Astrocyte (in vitro differentiated cells and primary cell): ENCODE data around the gene STARD8.

ENCODE experiments used
- CTCF ChIP-seq: IDR thresholded peaks from 2 replicates; pipeline ENCODE4 v1.5.1; 2011; ENCODE audit warnings: low read depth, mild to moderate bottlenecking, inconsistent platforms, low read length, moderate library complexity; ENCODE audit not compliant: insufficient read depth
- EZH2 ChIP-seq: IDR thresholded peaks from 2 replicates; pipeline ENCODE4 v1.6.1; 2012; ENCODE audit warnings: mild to moderate bottlenecking, low read length, inconsistent platforms; ENCODE audit not compliant: insufficient read depth

GRCh38 chrX:68660746-68661145 is 13.3 kb downstream of the STARD8 start:
- no peak for TF ChIP-seq EZH2
- TF ChIP-seq CTCF = no peak
